Osteoblast (primary cell): Measurements from ENCODE around the gene CEP85. TPM values are rescaled to one million over a fixed set of nuclear protein-coding genes. Genes with fewer than 3 reads are reported as not detected.

Experiments used
- DNase-seq: peaks from one replicate; pipeline ENCODE4 v3.0.0; 2011; ENCODE audit warnings: low spot score, mixed read lengths; ENCODE audit not compliant: insufficient read length; ENCODE audit errors: missing footprints
- H2AFZ ChIP-seq: 2 replicates; pipeline ENCODE4 v1.6.0; 2011; ENCODE audit warnings: mild to moderate bottlenecking, low read length
- H3K27ac ChIP-seq: 2 replicates; pipeline ENCODE4 v1.5.1; 2011; ENCODE audit warnings: mild to moderate bottlenecking, low read depth, low read length, moderate library complexity
- H3K27me3 ChIP-seq: 2 replicates; pipeline ENCODE4 v1.6.0; 2012; ENCODE audit warnings: mild to moderate bottlenecking, control low read depth, inconsistent platforms, low read length, moderate library complexity; ENCODE audit not compliant: insufficient read depth
- H3K36me3 ChIP-seq: 2 replicates; pipeline ENCODE4 v1.5.1; 2011; ENCODE audit warnings: mild to moderate bottlenecking, low read length, control low read depth, moderate library complexity; ENCODE audit not compliant: insufficient read depth
- H3K4me1 ChIP-seq: 2 replicates; pipeline ENCODE4 v1.5.1; 2011; ENCODE audit warnings: mild to moderate bottlenecking, low read length, control low read depth, moderate library complexity; ENCODE audit not compliant: insufficient read depth
- H3K4me2 ChIP-seq: 2 replicates; pipeline ENCODE4 v1.6.0; 2011; ENCODE audit warnings: mild to moderate bottlenecking, low read length; ENCODE audit not compliant: insufficient read depth
- H3K4me3 ChIP-seq: fragments of 200-600 bp; sonication (generic); 3 replicates; pipeline ENCODE4 v1.5.1; 2012; ENCODE audit warnings: mild to moderate bottlenecking, low read length, inconsistent platforms; ENCODE audit not compliant: insufficient read depth
- H3K79me2 ChIP-seq: 2 replicates; pipeline ENCODE4 v1.6.0; 2012; ENCODE audit warnings: mild to moderate bottlenecking, low read length, control low read depth, inconsistent platforms; ENCODE audit not compliant: insufficient read depth
- H3K9me3 ChIP-seq: 2 replicates; pipeline ENCODE4 v1.5.1; 2011; ENCODE audit warnings: low read depth, low read length, control low read depth
- H4K20me1 ChIP-seq: 2 replicates; pipeline ENCODE4 v1.6.0; 2012; ENCODE audit warnings: mild to moderate bottlenecking, low read length, control low read depth; ENCODE audit not compliant: insufficient read depth
- CTCF ChIP-seq: IDR thresholded peaks from 2 replicates; pipeline ENCODE4 v1.5.1; 2011; ENCODE audit warnings: mild to moderate bottlenecking, low read depth, low read length, moderate library complexity; ENCODE audit errors: extremely low read depth
- total RNA-seq: library from RNA; depleted of rRNA; stranded (reverse); fragments of >200 nt; gene quantifications from 2 replicates; pipeline ENCODE4 v1.2.3, GENCODE V29; 2012

The CEP85 gene
- total RNA-seq, 1 donor = 8.0 TPM

GRCh38 chr1:26278303-26278702, 44.3 kb downstream of the CEP85 start:
- Histone ChIP-seq H3K4me2 (peak overlapping the region; percentile 90), H3K4me3 (no peak overlapping the region), H3K27me3 (no peaks in the 10 kb centered on the region), H4K20me1 (peaks cover 18% of the 10 kb centered on the region), H3K36me3 (peaks cover 35% of the 10 kb centered on the region), H3K79me2 (peaks cover 40% of the 10 kb centered on the region), H3K9me3 (no peaks in the 10 kb centered on the region), H2AFZ (no peak overlapping the region), H3K4me1 (peaks cover 74% of the 10 kb centered on the region), H3K27ac (peak overlapping the region; percentile 76)
- TF ChIP-seq CTCF = no peak
- DNase-seq = peak; percentile 95

GRCh38 chr1:26278724-26279455, 44.9 kb downstream of the CEP85 start:
- Histone ChIP-seq H3K36me3 (peaks cover 40% of the 10 kb centered on the region), H4K20me1 (peaks cover 22% of the 10 kb centered on the region), H3K4me2 (peak overlapping the region; percentile 90), H3K9me3 (no peaks in the 10 kb centered on the region), H3K79me2 (peaks cover 46% of the 10 kb centered on the region), H3K27ac (peak overlapping the region; percentile 76), H3K4me3 (peak overlapping the region; percentile 88), H3K4me1 (peaks cover 80% of the 10 kb centered on the region), H3K27me3 (no peaks in the 10 kb centered on the region), H2AFZ (no peak overlapping the region)
- DNase-seq = peak; percentile 92
- TF ChIP-seq CTCF = no peak

- no peaks in the 10 kb centered on the region for H3K27me3 ChIP-seq
- peak within 1 kb of the TSS; percentile 90 for H3K4me2 ChIP-seq
- peak; percentile 53 for TF ChIP-seq CTCF
- H3K36me3 ChIP-seq = peaks cover 41% of the 10 kb centered on the region
- H4K20me1 ChIP-seq = peaks cover 22% of the 10 kb centered on the region
- peak within 1 kb of the TSS; percentile 76 for H3K27ac ChIP-seq
- H3K9me3 ChIP-seq = no peaks in the 10 kb centered on the region
- DNase-seq = peak; percentile 97
- H2AFZ ChIP-seq = peak within 1 kb of the TSS; percentile 69
- H3K4me1 ChIP-seq = peaks cover 88% of the 10 kb centered on the region
- peaks cover 46% of the 10 kb centered on the region for H3K79me2 ChIP-seq
- H3K4me3 ChIP-seq = peak within 1 kb of the TSS; percentile 88
These were observed 45.7 kb downstream of the CEP85 start, which contains the start of gene SH3BGRL3 for GRCh38 chr1:26279456-26280332. Gene SH3BGRL3, plus strand, starts transcription at chr1:26280086. Its CDS starts 70 bp downstream, at chr1:26280156.
